ENCODE results near the gene ABCC1.

ABCC1 gene

GRCh38 chr16:16121185-16121727, 171.8 kb downstream of the ABCC1 start:
- DNase-seq (ENCODE audit: extremely low spot score): no peak
- TF ChIP-seq ARNT (IDR thresholded peaks at IDR 0.05): no peak
- TF ChIP-seq HDGF (IDR thresholded peaks at IDR 0.05; ENCODE audit: borderline replicate concordance): no peak
- no peak for TF ChIP-seq SP1 (IDR thresholded peaks at IDR 0.05)
- ChIA-PET POLR2A (interaction anchor here (1.6 kb wide), 1 partner anchor 233 kb away, joined by 5 read pairs; the partner anchor contains the start of gene CEP20), CTCF (no interaction called here)

DNA sequence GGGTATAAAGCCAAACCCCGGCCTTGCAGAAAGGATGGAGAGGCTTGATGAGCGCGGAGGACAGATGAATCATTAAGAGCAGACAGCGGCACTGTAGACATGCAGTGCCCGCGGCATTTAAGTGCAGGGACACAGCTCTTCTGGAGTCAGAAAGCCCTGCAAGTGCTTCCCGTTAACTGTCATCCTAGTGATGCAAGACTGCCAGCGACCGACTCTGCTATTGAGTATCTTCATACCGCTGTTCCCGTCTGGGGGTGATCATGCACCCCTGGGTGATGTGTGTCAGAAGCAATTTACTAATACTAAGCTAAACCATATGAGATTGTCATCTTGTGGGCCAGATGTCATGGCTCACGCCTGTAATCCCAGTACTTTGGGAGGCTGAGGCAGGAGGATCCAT, 172.8 kb downstream of the ABCC1 start:
- CTCF ChIA-PET: interaction anchor here (0.8 kb wide), 1 partner anchor 29 kb away, joined by 3 read pairs; no protein-coding TSS in a partner anchor

DNA sequence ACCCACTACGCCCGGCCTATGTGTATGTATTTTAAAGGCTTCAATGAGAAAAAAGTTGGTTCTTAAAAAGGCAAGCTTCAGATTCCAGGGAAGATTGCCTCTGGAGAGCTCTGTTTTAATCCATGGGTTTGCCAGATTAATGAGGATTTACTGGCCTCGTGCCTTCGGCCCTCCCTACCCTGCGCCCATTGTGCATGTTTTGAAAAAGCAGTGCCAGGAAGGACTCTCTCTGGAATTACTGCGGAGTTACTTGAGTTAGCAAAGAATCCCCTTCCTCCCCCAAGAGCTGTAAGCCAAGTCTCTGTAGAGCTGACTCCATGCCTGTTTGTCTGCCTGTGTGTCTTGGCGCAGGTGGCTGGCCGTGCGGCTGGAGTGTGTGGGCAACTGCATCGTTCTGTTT, 175.0 kb downstream of the ABCC1 start:
- DNase-seq (ENCODE audit: extremely low spot score): no peak
- TF ChIP-seq SP1 (IDR thresholded peaks at IDR 0.05) (no peak), BHLHE40 (IDR thresholded peaks at IDR 0.05; ENCODE audit: borderline replicate concordance) (no peak)
- ChIA-PET POLR2A (no interaction called here), CTCF (interaction anchor here (0.6 kb wide), 1 partner anchor 56 kb away, joined by 3 read pairs; no protein-coding TSS in a partner anchor)

More for the DNA sequence above, 172.8 kb downstream of the ABCC1 start:
- no peak for DNase-seq (ENCODE audit: extremely low spot score)
- POLR2A ChIA-PET: interaction anchor here (1.6 kb wide), 1 partner anchor 234 kb away, joined by 5 read pairs; the partner anchor contains the start of gene CEP20
- no peak for TF ChIP-seq FOXA1 (IDR thresholded peaks at IDR 0.05)
- no peak for TF ChIP-seq PKNOX1 (IDR thresholded peaks at IDR 0.05)
- TF ChIP-seq SUZ12 (IDR thresholded peaks at IDR 0.05): no peak
- TF ChIP-seq LEF1 (IDR thresholded peaks at IDR 0.05; ENCODE audit: borderline replicate concordance): no peak
- TF ChIP-seq ELF4 (IDR thresholded peaks at IDR 0.05): no peak
- no peak for TF ChIP-seq NFRKB (IDR thresholded peaks at IDR 0.05)
- no peak for TF ChIP-seq SP1 (IDR thresholded peaks at IDR 0.05)
- TF ChIP-seq FOXK2 (IDR thresholded peaks at IDR 0.05): no peak

DNA sequence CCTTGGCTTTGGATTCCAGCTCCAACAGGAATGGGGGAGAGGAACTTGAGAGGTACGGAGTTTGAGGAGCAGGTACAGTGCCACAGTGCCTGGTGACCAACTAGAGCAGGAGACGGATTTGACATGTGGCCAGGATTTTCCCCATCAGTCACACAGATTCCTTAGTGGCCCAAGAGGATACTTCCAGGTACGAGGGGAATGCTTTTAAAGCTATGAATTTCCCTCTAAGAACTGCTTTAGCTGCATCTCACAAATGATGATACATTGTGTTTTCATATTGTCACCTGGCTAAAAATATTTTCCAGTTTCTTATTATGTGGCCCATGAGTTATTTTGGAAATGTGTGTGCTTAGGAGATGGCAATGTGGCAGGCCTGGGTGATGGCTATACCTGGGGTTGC, 175.6 kb downstream of the ABCC1 start:
- no peak for DNase-seq (ENCODE audit: extremely low spot score)
- CTCF ChIA-PET: interaction anchor here (0.6 kb wide), 2 partner anchors 29 to 56 kb away, joined by 3 read pairs; no protein-coding TSS in a partner anchor
- POLR2A ChIA-PET: no interaction called here
- TF ChIP-seq SP1 (IDR thresholded peaks at IDR 0.05) (no peak), LEF1 (IDR thresholded peaks at IDR 0.05; ENCODE audit: borderline replicate concordance) (no peak), TARDBP (IDR thresholded peaks at IDR 0.05) (no peak), SUZ12 (IDR thresholded peaks at IDR 0.05) (no peak), HDGF (IDR thresholded peaks at IDR 0.05; ENCODE audit: borderline replicate concordance) (no peak), FOXA1 (IDR thresholded peaks at IDR 0.05) (no peak), PKNOX1 (IDR thresholded peaks at IDR 0.05) (no peak), ZNF384 (IDR thresholded peaks at IDR 0.05) (no peak), NFRKB (IDR thresholded peaks at IDR 0.05) (no peak), CTBP1 (IDR thresholded peaks at IDR 0.05; ENCODE audit: borderline replicate concordance) (no peak), L3MBTL2 (conservative IDR thresholded peaks at IDR 0.05) (no peak), BHLHE40 (IDR thresholded peaks at IDR 0.05; ENCODE audit: borderline replicate concordance) (no peak), FOXM1 (IDR thresholded peaks at IDR 0.05; ENCODE audit: borderline replicate concordance) (no peak), FOXK2 (IDR thresholded peaks at IDR 0.05) (no peak), ELF4 (IDR thresholded peaks at IDR 0.05) (no peak), ARNT (IDR thresholded peaks at IDR 0.05) (no peak)

GRCh38 chr16:16126896-16127295, 177.5 kb downstream of the ABCC1 start:
- DNase-seq (ENCODE audit: extremely low spot score): no peak
- TF ChIP-seq ELF4 (IDR thresholded peaks at IDR 0.05): no peak
- TF ChIP-seq SUZ12 (IDR thresholded peaks at IDR 0.05): no peak
- TF ChIP-seq TARDBP (IDR thresholded peaks at IDR 0.05): no peak
- no peak for TF ChIP-seq NFRKB (IDR thresholded peaks at IDR 0.05)
- no peak for TF ChIP-seq BHLHE40 (IDR thresholded peaks at IDR 0.05; ENCODE audit: borderline replicate concordance)
- no peak for TF ChIP-seq ZNF384 (IDR thresholded peaks at IDR 0.05)
- no peak for TF ChIP-seq SP1 (IDR thresholded peaks at IDR 0.05)
- no peak for TF ChIP-seq PKNOX1 (IDR thresholded peaks at IDR 0.05)
- TF ChIP-seq LEF1 (IDR thresholded peaks at IDR 0.05; ENCODE audit: borderline replicate concordance): no peak
- no peak for TF ChIP-seq CTBP1 (IDR thresholded peaks at IDR 0.05; ENCODE audit: borderline replicate concordance)
- POLR2A ChIA-PET: no interaction called here

GRCh38 chr16:16127469-16128116, 178.2 kb downstream of the ABCC1 start:
- CTCF ChIA-PET: interaction anchor here (0.7 to 0.9 kb wide), 3 partner anchors 15 to 350 kb away, joined by 3 to 7 read pairs (median 4); no protein-coding TSS in a partner anchor
- POLR2A ChIA-PET: no interaction called here
- DNase-seq (ENCODE audit: extremely low spot score): peak; percentile 80
- TF ChIP-seq TARDBP (IDR thresholded peaks at IDR 0.05): no peak
- no peak for TF ChIP-seq FOXK2 (IDR thresholded peaks at IDR 0.05)
- peak; percentile 75 for TF ChIP-seq ZNF384 (IDR thresholded peaks at IDR 0.05)
- no peak for TF ChIP-seq LEF1 (IDR thresholded peaks at IDR 0.05; ENCODE audit: borderline replicate concordance)

More at GRCh38 chr16:16126896-16127295, 177.5 kb downstream of the ABCC1 start:
- CTCF ChIA-PET: no interaction called here

GRCh38 chr16:16131204-16131603, 181.8 kb downstream of the ABCC1 start:
- no peak for TF ChIP-seq TARDBP (IDR thresholded peaks at IDR 0.05)
- TF ChIP-seq LEF1 (IDR thresholded peaks at IDR 0.05; ENCODE audit: borderline replicate concordance): no peak
- TF ChIP-seq BHLHE40 (IDR thresholded peaks at IDR 0.05; ENCODE audit: borderline replicate concordance): no peak
- no peak for TF ChIP-seq ZNF384 (IDR thresholded peaks at IDR 0.05)
- no peak for TF ChIP-seq L3MBTL2 (conservative IDR thresholded peaks at IDR 0.05)
- no peak for TF ChIP-seq HDGF (IDR thresholded peaks at IDR 0.05; ENCODE audit: borderline replicate concordance)

More at GRCh38 chr16:16131204-16131603, 181.8 kb downstream of the ABCC1 start:
- ChIA-PET CTCF (interaction anchor here (0.6 kb wide), 1 partner anchor 259 kb away, joined by 3 read pairs; no protein-coding TSS in a partner anchor), POLR2A (no interaction called here)
- DNase-seq (ENCODE audit: extremely low spot score): no peak

Data from HEK293T (cell line).